Astrocyte of the spinal cord (primary cell): ENCODE measurements around the gene TCF7L2.

ENCODE experiments used
- DNase-seq: peaks from one replicate; pipeline ENCODE4 v3.0.0; 2011; ENCODE audit warnings: low read depth, low spot score
- H3K4me3 ChIP-seq: 2 replicates; pipeline ENCODE4 v1.5.1; 2011; ENCODE audit warnings: low read depth, mild to moderate bottlenecking, low read length, moderate library complexity
- in situ Hi-C: cut with HindIII; loops from 2 replicates; pipeline ENCODE4 v1.10.0; 2017; ENCODE audit warnings: low sequenced_read_pairs
- TF ChIP-seq, protein P1 (sequence below): IDR thresholded peaks from 2 replicates; pipeline ENCODE4 v1.5.1; 2012; ENCODE audit warnings: low read depth, mild to moderate bottlenecking, low read length, inconsistent platforms

The TCF7L2 gene

DNA sequence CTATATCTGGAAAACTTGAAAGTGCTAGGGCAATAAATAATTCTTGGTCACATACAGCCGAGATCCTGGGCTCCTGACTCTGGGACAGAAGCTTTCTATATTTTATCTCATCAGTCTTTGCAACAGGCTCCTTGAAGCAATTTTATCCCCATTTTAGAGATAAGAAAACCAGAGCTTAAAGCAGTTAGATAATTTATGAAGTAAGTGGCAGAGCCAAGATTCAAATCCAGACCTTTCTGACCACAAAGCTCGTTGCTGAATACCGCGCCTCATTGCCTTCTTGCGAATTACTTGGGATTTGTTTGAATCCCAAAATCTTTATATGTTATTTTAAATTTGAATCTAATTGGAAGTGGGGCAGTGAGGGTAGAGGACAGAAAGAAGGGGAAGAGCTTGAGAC lies 106.0 kb downstream of the TCF7L2 start:
- in situ Hi-C loops, result no loop called here
- DNase-seq, result no peak
- H3K4me3 ChIP-seq, result no peak overlapping the region
- TF ChIP-seq, protein P1, sequence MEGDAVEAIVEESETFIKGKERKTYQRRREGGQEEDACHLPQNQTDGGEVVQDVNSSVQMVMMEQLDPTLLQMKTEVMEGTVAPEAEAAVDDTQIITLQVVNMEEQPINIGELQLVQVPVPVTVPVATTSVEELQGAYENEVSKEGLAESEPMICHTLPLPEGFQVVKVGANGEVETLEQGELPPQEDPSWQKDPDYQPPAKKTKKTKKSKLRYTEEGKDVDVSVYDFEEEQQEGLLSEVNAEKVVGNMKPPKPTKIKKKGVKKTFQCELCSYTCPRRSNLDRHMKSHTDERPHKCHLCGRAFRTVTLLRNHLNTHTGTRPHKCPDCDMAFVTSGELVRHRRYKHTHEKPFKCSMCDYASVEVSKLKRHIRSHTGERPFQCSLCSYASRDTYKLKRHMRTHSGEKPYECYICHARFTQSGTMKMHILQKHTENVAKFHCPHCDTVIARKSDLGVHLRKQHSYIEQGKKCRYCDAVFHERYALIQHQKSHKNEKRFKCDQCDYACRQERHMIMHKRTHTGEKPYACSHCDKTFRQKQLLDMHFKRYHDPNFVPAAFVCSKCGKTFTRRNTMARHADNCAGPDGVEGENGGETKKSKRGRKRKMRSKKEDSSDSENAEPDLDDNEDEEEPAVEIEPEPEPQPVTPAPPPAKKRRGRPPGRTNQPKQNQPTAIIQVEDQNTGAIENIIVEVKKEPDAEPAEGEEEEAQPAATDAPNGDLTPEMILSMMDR, result no peak

DNA sequence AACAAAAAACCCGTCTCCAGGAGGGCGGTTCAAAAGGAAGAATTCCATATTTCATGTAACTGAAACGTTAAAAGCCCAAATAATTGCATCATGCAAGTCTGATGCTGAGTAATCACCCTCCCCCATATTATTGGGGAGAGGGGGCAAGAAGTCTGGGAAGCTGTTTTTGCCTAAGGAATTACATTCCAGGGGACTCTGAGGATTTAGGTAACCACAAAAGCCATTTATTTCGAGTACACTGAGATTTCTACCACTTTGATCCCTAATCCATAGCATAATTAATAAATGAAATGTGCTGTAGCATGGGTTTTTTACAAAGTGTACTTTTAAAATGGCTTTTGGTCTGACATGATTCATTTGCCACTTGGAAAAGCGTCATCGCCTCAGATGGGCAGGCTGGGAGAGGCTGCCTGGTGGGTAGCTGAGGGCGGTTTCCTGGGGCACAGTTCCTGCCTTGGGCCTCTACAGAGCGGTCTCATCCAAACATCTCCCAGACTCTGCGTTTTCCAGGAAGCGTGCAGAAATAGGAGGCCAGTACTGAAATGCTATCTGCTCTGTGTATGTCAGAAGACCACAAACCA lies 106.5 kb downstream of the TCF7L2 start:
- in situ Hi-C loops, result no loop called here
- DNase-seq, result peak; percentile 86
- no peak overlapping the region for H3K4me3 ChIP-seq
- TF ChIP-seq, protein P1, result no peak

DNA sequence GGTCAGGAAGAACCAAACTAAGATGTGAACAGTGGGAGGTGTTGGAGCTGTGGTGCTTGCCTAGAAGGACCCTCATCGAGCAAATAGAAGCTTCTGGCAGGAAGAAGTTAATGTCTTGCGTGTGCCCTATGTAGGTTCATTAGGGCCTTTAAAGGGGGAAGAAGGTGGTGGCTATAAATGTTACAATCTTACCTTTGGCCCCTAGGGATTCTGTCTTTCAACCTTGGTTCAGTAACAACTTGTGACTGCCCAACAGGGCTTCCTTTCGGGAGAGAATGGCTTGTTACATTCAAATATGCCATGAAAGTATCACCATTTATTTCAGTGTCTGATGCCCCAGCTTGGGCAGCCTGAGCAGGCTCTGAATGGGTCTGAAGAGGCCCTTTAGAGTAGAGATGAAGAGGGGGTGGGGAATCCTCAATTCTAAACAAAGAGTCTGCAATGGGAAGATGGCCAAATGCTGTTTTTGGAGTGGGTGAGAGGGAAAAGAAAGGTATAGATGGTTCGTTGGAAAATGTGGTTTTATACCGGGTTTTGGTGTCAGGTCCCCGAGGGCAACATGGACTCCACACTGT lies 108.0 kb downstream of the TCF7L2 start:
- no peak overlapping the region for H3K4me3 ChIP-seq
- no peak for DNase-seq
- TF ChIP-seq, protein P1, result no peak
- in situ Hi-C loops, result no loop called here

DNA sequence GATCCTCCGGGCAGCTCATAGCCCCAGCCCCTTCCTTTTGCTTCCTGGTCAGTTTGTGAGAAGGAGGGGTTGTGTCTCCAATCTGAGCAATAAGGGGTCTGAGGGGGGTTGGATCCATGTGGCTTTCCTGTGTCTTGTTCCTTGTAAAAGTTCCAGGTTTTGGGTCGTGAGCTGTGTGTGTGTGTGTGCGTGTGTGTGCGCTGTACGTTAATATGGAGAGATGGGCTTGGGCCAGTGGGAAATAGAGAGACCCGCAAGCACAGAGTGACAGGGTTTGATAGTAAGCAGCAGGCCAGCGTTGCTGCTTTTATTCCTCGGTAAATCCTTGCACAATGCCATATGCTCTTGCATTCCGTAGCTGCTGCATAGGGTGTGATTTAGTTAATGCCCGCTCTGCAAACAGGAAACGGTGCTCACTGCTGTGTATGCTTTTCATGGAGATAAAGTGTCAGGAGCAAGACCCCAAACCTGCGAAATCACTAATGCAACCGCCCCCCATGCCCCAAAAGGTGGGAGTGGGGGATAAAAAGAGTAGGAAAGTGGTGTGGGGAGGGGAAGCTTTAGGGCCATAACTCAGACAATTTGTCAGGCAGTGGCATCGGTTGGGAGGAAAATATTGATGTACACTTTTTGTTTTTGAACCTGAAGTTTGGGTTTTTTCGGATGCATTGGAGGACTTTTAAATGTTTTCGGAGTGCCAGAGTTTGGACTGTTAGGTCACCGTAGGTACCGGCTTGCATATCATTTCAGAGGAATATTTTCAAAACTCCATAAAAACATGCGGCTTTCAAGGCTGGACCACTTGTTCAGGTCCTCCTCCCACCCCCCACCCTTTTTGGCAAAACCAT lies 108.7 kb downstream of the TCF7L2 start:
- in situ Hi-C loops, result no loop called here
- H3K4me3 ChIP-seq, result peak overlapping the region; percentile 4
- TF ChIP-seq, protein P1, result no peak
- peak; percentile 57 for DNase-seq

DNA sequence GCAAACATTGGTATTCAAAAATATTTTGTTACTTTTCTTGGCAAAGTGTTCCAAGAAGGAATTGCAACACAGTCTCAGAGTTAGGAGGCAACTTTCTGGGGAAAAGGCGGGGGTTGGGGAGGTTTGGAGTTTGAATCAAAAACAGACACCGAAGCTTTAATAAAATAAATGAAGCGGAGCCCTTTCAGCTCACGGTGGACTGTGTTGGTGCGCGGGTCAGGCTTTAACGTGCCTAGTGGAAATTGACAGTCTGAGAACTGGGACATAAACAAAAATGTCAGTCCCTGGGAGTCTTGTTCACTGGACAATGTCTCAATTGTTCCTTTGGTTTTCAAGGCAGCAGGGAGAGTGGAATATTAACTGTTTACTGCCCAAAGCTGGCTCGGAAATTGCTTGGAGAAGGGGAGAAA lies 109.3 kb downstream of the TCF7L2 start:
- peak overlapping the region; percentile 7 for H3K4me3 ChIP-seq
- TF ChIP-seq, protein P1, result no peak
- in situ Hi-C loops, result no loop called here
- peak; percentile 69 for DNase-seq

DNA sequence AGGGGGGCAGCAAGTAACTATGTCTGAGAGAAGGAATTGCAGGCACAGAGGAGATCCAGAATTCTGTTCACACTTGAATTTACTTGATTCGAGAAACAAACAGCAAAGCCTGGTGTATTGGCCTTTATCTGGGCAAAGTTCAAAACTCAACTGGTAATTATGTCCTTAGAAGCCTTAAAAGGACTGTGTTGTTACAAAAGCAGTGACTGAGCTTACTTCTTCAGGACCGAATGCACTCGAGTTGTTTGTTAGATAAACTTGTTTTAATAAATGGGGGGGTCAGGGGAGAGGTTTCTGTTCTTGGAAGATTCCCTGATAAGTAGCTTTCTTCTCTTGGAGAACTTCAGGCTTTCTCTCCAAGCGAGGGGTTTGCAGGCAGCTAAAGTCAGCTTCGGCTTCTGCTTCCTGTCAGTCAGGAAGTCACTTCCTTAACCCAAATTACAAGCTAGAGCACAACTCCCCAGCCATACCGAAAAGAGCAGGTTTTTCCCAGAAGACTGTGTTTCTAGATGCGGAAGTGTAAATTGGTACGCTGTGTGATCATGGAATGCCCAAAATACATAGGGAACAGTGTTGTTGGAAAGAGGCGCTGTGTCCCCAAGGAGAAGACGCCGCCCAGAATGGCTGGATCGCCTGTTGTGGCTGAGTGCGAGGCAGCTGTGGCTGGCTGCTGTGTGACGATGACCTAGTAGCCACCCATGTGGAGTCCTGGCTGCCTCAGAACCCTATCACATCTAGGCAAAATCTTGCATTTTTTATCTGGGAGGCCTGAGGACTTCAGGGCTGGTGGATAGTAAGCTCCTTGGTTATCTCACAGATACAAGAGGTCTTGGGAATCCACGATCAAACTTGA lies 110.4 kb downstream of the TCF7L2 start:
- in situ Hi-C loops, result no loop called here
- H3K4me3 ChIP-seq, result no peak overlapping the region
- no peak for DNase-seq
- TF ChIP-seq, protein P1, result no peak
